Nephron progenitor cell (in vitro differentiated cells): ENCODE results near the gene CLIC1.

ENCODE experiments used
- DNase-seq: peaks from one replicate; pipeline ENCODE4 v3.0.0; 2021
- H3K27ac Mint-ChIP-seq: 2 replicates; pipeline ENCODE4 v1.8.0; 2021; ENCODE audit warnings: mild to moderate bottlenecking, moderate library complexity, mixed read lengths
- H3K27me3 Mint-ChIP-seq: 2 replicates; pipeline ENCODE4 v1.8.0; 2021; ENCODE audit warnings: mild to moderate bottlenecking, low read depth, mixed read lengths; ENCODE audit not compliant: poor library complexity
- H3K36me3 Mint-ChIP-seq: 2 replicates; pipeline ENCODE4 v1.8.0; 2021; ENCODE audit warnings: low read depth, mixed read lengths
- H3K4me1 Mint-ChIP-seq: 2 replicates; pipeline ENCODE4 v1.8.0; 2021; ENCODE audit warnings: mixed read lengths
- H3K4me3 Mint-ChIP-seq: 2 replicates; pipeline ENCODE4 v1.8.0; 2021; ENCODE audit warnings: mild to moderate bottlenecking, moderate library complexity, mixed read lengths
- H3K9me3 Mint-ChIP-seq: 2 replicates; pipeline ENCODE4 v1.8.0; 2021; ENCODE audit warnings: mild to moderate bottlenecking, moderate library complexity, mixed read lengths
- TF ChIP-seq, protein P1 (sequence below): fragments of 200-600 bp; sonication (generic); IDR thresholded peaks from 2 replicates; pipeline ENCODE4 v1.5.0; 2021; ENCODE audit warnings: antibody characterized with exemption

The CLIC1 gene

DNA sequence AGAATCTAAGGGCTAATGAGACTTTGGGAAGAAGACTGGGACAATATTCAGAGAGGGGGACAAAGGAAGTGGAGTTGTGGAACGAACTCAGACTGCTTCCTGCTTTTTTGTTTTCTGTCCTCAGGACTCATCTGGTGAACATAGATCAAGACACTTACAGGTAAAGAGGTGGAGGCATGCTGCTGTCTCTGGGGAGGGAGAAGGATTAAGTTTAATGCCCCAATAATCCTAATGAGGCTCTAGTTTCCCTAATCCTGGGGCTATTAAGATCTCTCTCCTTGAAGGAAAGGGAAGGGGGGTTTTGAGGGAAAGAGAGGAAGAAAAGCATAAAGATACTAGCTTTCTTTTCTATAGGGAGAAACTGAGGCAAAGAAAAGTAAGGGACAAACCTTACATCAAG, 8.1 kb upstream of the CLIC1 start:
- Mint-ChIP-seq H3K4me1 (peaks cover 70% of the 10 kb centered on the region), H3K36me3 (peaks cover 30% of the 10 kb centered on the region), H3K27ac (peak overlapping the region; percentile 84), H3K9me3 (no peaks in the 10 kb centered on the region), H3K4me3 (peak overlapping the region; percentile 5), H3K27me3 (peaks cover 3% of the 10 kb centered on the region)
- TF ChIP-seq, protein P1, sequence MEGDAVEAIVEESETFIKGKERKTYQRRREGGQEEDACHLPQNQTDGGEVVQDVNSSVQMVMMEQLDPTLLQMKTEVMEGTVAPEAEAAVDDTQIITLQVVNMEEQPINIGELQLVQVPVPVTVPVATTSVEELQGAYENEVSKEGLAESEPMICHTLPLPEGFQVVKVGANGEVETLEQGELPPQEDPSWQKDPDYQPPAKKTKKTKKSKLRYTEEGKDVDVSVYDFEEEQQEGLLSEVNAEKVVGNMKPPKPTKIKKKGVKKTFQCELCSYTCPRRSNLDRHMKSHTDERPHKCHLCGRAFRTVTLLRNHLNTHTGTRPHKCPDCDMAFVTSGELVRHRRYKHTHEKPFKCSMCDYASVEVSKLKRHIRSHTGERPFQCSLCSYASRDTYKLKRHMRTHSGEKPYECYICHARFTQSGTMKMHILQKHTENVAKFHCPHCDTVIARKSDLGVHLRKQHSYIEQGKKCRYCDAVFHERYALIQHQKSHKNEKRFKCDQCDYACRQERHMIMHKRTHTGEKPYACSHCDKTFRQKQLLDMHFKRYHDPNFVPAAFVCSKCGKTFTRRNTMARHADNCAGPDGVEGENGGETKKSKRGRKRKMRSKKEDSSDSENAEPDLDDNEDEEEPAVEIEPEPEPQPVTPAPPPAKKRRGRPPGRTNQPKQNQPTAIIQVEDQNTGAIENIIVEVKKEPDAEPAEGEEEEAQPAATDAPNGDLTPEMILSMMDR: no peak
- DNase-seq: no peak

DNA sequence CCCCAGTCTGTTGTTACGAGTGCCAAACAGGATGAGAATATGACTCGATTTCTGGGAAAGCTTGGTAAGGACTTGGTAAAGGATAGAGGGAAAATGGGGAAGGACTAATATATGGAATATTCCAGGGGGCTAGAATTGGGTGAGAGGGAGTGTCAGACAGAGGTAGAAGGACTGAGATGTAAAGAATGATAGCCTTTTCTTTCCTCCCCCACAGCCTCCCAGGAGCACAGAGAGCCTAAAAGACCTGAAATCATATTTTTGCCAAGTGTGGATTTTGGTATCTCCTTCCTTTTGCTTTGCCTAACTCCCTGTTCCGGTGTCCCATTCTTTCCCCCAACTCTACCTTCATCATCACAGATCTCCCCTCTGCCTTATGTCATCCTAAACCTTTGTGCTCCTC, 6.6 kb upstream of the CLIC1 start:
- peaks cover 86% of the 10 kb centered on the region for H3K4me1 Mint-ChIP-seq
- DNase-seq: no peak
- H3K27ac Mint-ChIP-seq: peak overlapping the region; percentile 87
- H3K9me3 Mint-ChIP-seq: no peaks in the 10 kb centered on the region
- TF ChIP-seq, protein P1: no peak
- peaks cover 3% of the 10 kb centered on the region for H3K27me3 Mint-ChIP-seq
- H3K36me3 Mint-ChIP-seq: peaks cover 30% of the 10 kb centered on the region
- no peak overlapping the region for H3K4me3 Mint-ChIP-seq

DNA sequence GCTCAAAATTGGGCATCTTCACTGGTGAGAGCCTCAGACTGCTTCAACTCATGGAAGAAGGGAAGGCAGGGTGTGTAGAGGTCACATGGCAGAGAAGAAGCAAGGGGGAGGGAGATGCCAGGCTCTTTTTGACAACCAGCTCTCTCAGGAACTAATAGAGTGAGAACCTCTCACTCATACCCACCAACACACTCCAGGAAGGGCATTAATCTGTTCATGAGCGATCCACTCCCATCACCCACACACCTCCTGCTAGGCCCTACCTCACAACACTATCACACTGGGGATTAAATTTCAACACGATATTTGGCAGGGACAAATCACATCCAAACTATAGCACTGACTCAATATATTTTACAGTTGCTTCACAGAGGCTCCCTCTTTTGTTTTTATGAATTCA, 5.5 kb upstream of the CLIC1 start:
- no peak overlapping the region for H3K27ac Mint-ChIP-seq
- peaks cover 3% of the 10 kb centered on the region for H3K27me3 Mint-ChIP-seq
- H3K4me1 Mint-ChIP-seq: peaks cover 90% of the 10 kb centered on the region
- DNase-seq: no peak
- peaks cover 23% of the 10 kb centered on the region for H3K36me3 Mint-ChIP-seq
- peak overlapping the region; percentile 37 for H3K4me3 Mint-ChIP-seq
- TF ChIP-seq, protein P1: no peak
- no peaks in the 10 kb centered on the region for H3K9me3 Mint-ChIP-seq

DNA sequence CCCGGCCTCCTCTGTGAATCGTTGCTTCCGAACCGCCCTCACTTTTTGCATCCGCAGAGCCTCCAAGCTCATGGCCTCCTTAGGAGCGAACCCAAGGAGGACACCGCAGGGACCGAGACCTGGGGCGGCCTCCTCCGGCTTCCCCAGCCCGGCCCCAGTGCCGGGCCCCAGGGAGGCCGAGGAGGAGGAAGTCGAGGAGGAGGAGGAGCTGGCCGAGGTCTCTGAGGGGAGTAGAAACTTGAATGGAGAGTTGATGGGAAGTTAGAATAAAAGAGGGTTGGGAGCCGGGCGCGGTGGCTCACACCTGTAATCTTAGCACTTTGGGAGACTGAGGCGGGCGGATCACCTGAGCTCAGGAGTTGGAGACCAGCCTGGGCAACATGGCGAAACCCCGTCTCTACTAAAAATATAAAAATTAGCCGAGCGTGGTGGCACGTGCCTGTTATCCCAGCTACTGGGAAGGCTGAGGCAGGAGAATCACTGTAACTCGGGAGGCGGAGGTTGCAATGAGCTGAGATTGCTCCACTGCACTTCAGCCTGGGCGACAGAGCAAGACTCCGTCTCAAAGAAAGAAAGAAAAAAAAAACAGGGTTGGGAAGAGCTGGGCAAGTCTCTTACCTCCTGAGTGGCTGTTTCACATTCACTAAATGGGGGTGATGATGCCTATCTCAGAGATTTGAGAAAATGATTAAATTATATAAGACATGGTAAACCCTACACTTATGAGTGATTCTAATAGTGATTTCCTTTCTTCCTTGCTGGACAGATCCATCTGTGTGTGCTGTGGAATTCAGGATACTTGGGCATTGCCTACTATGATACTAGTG, 4.3 kb upstream of the CLIC1 start:
- Mint-ChIP-seq H3K27ac (no peak overlapping the region), H3K4me3 (peak overlapping the region; percentile 98), H3K36me3 (peaks cover 22% of the 10 kb centered on the region), H3K4me1 (peaks cover 96% of the 10 kb centered on the region), H3K9me3 (no peaks in the 10 kb centered on the region), H3K27me3 (peaks cover 3% of the 10 kb centered on the region)
- TF ChIP-seq, protein P1: no peak
- no peak for DNase-seq

DNA sequence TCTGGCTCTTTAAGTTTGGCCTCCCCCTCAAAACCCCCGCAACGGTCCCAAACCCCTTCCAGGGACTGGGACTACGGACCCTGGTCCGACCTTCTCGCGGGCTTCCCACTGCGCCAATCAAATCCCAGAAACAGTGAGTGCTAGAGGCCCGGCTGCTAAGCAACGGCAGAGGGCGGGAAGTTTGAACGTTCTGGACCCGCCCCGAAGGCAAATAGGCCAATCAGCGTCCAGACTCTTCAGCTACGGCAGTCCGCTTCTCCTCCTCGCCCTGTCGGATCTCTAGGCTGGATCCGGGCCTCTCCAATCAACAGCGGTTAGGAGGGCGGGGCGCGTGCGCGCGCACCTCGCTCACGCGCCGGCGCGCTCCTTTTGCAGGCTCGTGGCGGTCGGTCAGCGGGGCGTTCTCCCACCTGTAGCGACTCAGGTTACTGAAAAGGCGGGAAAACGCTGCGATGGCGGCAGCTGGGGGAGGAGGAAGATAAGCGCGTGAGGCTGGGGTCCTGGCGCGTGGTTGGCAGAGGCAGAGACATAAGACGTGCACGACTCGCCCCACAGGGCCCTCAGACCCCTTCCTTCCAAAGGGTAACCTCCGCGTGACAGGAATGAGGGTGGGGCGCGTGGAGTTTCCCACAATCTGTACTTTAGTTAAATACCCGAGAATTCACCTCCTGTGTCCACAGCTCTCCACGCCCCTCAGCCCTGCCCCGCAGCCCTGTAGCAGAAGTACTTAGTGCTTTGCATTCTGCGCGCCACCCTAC, 3.5 kb upstream of the CLIC1 start, which contains the start of gene MSH5:
Gene MSH5 (plus strand): TSS at position 367 of the 758 bp plus-strand sequence. CDS start 462 bp downstream, outside the sequence.
- Mint-ChIP-seq H3K36me3 (peaks cover 22% of the 10 kb centered on the region), H3K27ac (peak within 1 kb of the TSS; percentile 99), H3K27me3 (peaks cover 3% of the 10 kb centered on the region), H3K4me1 (peaks cover 91% of the 10 kb centered on the region), H3K4me3 (peak within 1 kb of the TSS; percentile 98), H3K9me3 (no peaks in the 10 kb centered on the region)
- TF ChIP-seq, protein P1: no peak
- DNase-seq: peak; percentile 95
